Fibroblast of skin of right biceps (primary cell): Measurements from ENCODE around the gene AIP.
A peak's percentile ranks its signal among the peaks of the same experiment; 100 is the strongest.

Experiments
- DNase-seq: peaks from one replicate; pipeline ENCODE4 v3.0.0-alpha.2; 2013

The AIP gene

GRCh38 chr11:67449116-67449844 is 33.5 kb upstream of the AIP start:
- no peak for DNase-seq

GRCh38 chr11:67450796-67451657 is 31.8 kb upstream of the AIP start:
- no peak for DNase-seq

- no peak for DNase-seq
Observed at GRCh38 chr11:67451658-67451976, 31.2 kb upstream of the AIP start.

- no peak for DNase-seq
Observed at GRCh38 chr11:67452141-67452952, 30.5 kb upstream of the AIP start, which contains the start of gene GPR152. Gene GPR152 (minus strand): TSS chr11:67452729. CDS start chr11:67452724, 5 bp downstream.

- DNase-seq, result no peak
Observed at GRCh38 chr11:67453816-67454732, 28.8 kb upstream of the AIP start.

- DNase-seq, result no peak
Observed at GRCh38 chr11:67455054-67455453, 27.8 kb upstream of the AIP start, which contains the start of gene CABP4. Gene CABP4 (plus strand): TSS chr11:67455354. CDS start chr11:67455424, 70 bp downstream.

GRCh38 chr11:67456068-67456705 is 26.6 kb upstream of the AIP start:
- DNase-seq, result no peak

GRCh38 chr11:67457453-67457852 is 25.4 kb upstream of the AIP start:
- DNase-seq, result no peak

GRCh38 chr11:67458266-67458665 is 24.6 kb upstream of the AIP start:
- no peak for DNase-seq

GRCh38 chr11:67463186-67463585 is 19.6 kb upstream of the AIP start:
- no peak for DNase-seq

- no peak for DNase-seq
Observed at GRCh38 chr11:67463680-67464410, 19.0 kb upstream of the AIP start.

GRCh38 chr11:67464411-67465188 is 18.2 kb upstream of the AIP start:
- peak; percentile 73 for DNase-seq

- DNase-seq, result no peak
Observed at GRCh38 chr11:67465189-67465510, 17.7 kb upstream of the AIP start.

GRCh38 chr11:67465530-67465929 is 17.3 kb upstream of the AIP start:
- DNase-seq, result peak; percentile 33

- no peak for DNase-seq
Observed at GRCh38 chr11:67466367-67466766, 16.5 kb upstream of the AIP start.

GRCh38 chr11:67466962-67467771 is 15.7 kb upstream of the AIP start:
- no peak for DNase-seq

GRCh38 chr11:67468056-67468455 is 14.8 kb upstream of the AIP start:
- DNase-seq, result no peak

- DNase-seq, result no peak
Observed at GRCh38 chr11:67468456-67468758, 14.4 kb upstream of the AIP start.

GRCh38 chr11:67468759-67469507 is 13.9 kb upstream of the AIP start, which contains the start of gene TMEM134:
Gene TMEM134 (minus strand): TSS chr11:67469251. CDS start chr11:67469192, 59 bp downstream.
- peak; percentile 93 for DNase-seq
